H9 (cell line): ENCODE data around the gene SOX30. TPM values are rescaled to one million over a fixed set of nuclear protein-coding genes. Genes with fewer than 3 reads are reported as not detected.

Source experiments
- DNase-seq: peaks from one replicate; pipeline ENCODE4 v3.0.0-alpha.2; 2017
- H2AFZ ChIP-seq: one replicate; pipeline ENCODE4 v1.6.1; 2013; ENCODE audit warnings: mild to moderate bottlenecking, low read length, control low read depth, moderate library complexity
- H2AK5ac ChIP-seq: 2 replicates; pipeline ENCODE4 v1.6.1; 2013; ENCODE audit warnings: low read length, control low read depth, mixed read lengths; ENCODE audit not compliant: insufficient read length
- H2BK120ac ChIP-seq: one replicate; pipeline ENCODE4 v1.6.1; 2013; ENCODE audit warnings: low read depth, mild to moderate bottlenecking, low read length, control low read depth, inconsistent platforms; ENCODE audit not compliant: poor library complexity, severe bottlenecking
- H2BK12ac ChIP-seq: 2 replicates; pipeline ENCODE4 v1.6.1; 2013; ENCODE audit warnings: low read length, control low read depth, mixed read lengths, low read depth; ENCODE audit not compliant: insufficient read length
- H2BK15ac ChIP-seq: 2 replicates; pipeline ENCODE4 v1.6.1; 2013; ENCODE audit warnings: low read depth, low read length, control low read depth
- H2BK20ac ChIP-seq: one replicate; pipeline ENCODE4 v1.6.1; 2013; ENCODE audit warnings: low read depth, mild to moderate bottlenecking, low read length, control low read depth, inconsistent platforms; ENCODE audit not compliant: poor library complexity, severe bottlenecking
- H2BK5ac ChIP-seq: 2 replicates; pipeline ENCODE4 v1.6.1; 2013; ENCODE audit warnings: low read length, control low read depth, mixed read lengths; ENCODE audit not compliant: insufficient read length
- H3K14ac ChIP-seq: 2 replicates; pipeline ENCODE4 v1.6.1; 2013; ENCODE audit warnings: low read length, control low read depth; ENCODE audit not compliant: insufficient read depth
- H3K18ac ChIP-seq: 2 replicates; pipeline ENCODE4 v1.6.1; 2013; ENCODE audit warnings: low read depth, mild to moderate bottlenecking, mixed read lengths, low read length, control low read depth; ENCODE audit not compliant: insufficient read length
- H3K23ac ChIP-seq: 2 replicates; pipeline ENCODE4 v1.6.1; 2013; ENCODE audit warnings: low read length, control low read depth, mixed read lengths, low read depth; ENCODE audit not compliant: insufficient read length
- H3K23me2 ChIP-seq: 2 replicates; pipeline ENCODE4 v1.6.1; 2013; ENCODE audit warnings: low read depth, mild to moderate bottlenecking, mixed read lengths, low read length, control low read depth; ENCODE audit not compliant: insufficient read length, poor library complexity, severe bottlenecking
- H3K27ac ChIP-seq: 2 replicates; pipeline ENCODE4 v1.5.1; 2013; ENCODE audit warnings: low read length, control low read depth, mixed read lengths, low read depth; ENCODE audit not compliant: insufficient read length
- H3K27me3 ChIP-seq: 2 replicates; pipeline ENCODE4 v1.6.1; 2013; ENCODE audit warnings: low read length, control low read depth, inconsistent platforms; ENCODE audit not compliant: insufficient read depth
- H3K4ac ChIP-seq: 2 replicates; pipeline ENCODE4 v1.6.1; 2013; ENCODE audit warnings: low read depth, mild to moderate bottlenecking, control low read depth, inconsistent platforms, low read length, moderate library complexity
- H3K4me1 ChIP-seq: 2 replicates; pipeline ENCODE4 v1.6.1; 2013; ENCODE audit warnings: low read length, control low read depth, inconsistent platforms; ENCODE audit not compliant: insufficient read depth
- H3K4me2 ChIP-seq: 2 replicates; pipeline ENCODE4 v1.6.1; 2013; ENCODE audit warnings: low read length, control low read depth, mixed read lengths; ENCODE audit not compliant: insufficient read length, insufficient read depth
- H3K56ac ChIP-seq: 2 replicates; pipeline ENCODE4 v1.6.1; 2013; ENCODE audit warnings: low read depth, mild to moderate bottlenecking, mixed read lengths, low read length, control low read depth; ENCODE audit not compliant: insufficient read length
- H3K79me1 ChIP-seq: 2 replicates; pipeline ENCODE4 v1.6.1; 2013; ENCODE audit warnings: low read depth, mild to moderate bottlenecking, moderate library complexity, low read length, control low read depth, inconsistent platforms; ENCODE audit not compliant: insufficient read depth, poor library complexity, severe bottlenecking
- H3K79me2 ChIP-seq: 2 replicates; pipeline ENCODE4 v1.6.1; 2013; ENCODE audit warnings: low read length, control low read depth, inconsistent platforms; ENCODE audit not compliant: insufficient read depth
- H3K9ac ChIP-seq: 2 replicates; pipeline ENCODE4 v1.6.1; 2013; ENCODE audit warnings: low read length, control low read depth, mixed read lengths; ENCODE audit not compliant: insufficient read length; ENCODE audit errors: extremely low read depth
- H3K9me3 ChIP-seq: one replicate; pipeline ENCODE4 v1.6.1; 2013; ENCODE audit warnings: low read depth, low read length, inconsistent platforms; ENCODE audit not compliant: control insufficient read depth
- H3T11ph ChIP-seq: one replicate; pipeline ENCODE4 v1.6.1; 2013; ENCODE audit warnings: mild to moderate bottlenecking, low read length, control low read depth, inconsistent platforms
- H4K20me1 ChIP-seq: one replicate; pipeline ENCODE4 v1.6.1; 2013; ENCODE audit not compliant: control insufficient read depth, insufficient read length, insufficient read depth
- H4K5ac ChIP-seq: 2 replicates; pipeline ENCODE4 v1.6.1; 2013; ENCODE audit warnings: low read depth, mild to moderate bottlenecking, mixed read lengths, low read length, control low read depth; ENCODE audit not compliant: insufficient read length
- H4K8ac ChIP-seq: replicated peaks from 2 replicates; pipeline ENCODE4 v1.6.1; 2013; ENCODE audit warnings: low read length, control low read depth, mixed read lengths, low read depth; ENCODE audit not compliant: insufficient read length
- H4K91ac ChIP-seq: 2 replicates; pipeline ENCODE4 v1.6.1; 2013; ENCODE audit warnings: low read depth, mild to moderate bottlenecking, moderate library complexity, mixed read lengths, low read length, control low read depth; ENCODE audit not compliant: insufficient read length
- H3K27ac Mint-ChIP-seq, 3 experiments: 2 replicates in 2 of 3; 3 replicates in 1 of 3; pipeline ENCODE4 v1.8.0; 2020 to 2021; ENCODE audit warnings: mixed read lengths in 3 of 3, mild to moderate bottlenecking in 1 of 3, moderate library complexity in 1 of 3
- H3K27me3 Mint-ChIP-seq: 2 replicates; pipeline ENCODE4 v1.8.0; 2021; ENCODE audit warnings: low read depth, mild to moderate bottlenecking, moderate library complexity, mixed read lengths
- H3K36me3 Mint-ChIP-seq, 3 experiments: 2 replicates in 2 of 3; 3 replicates in 1 of 3; pipeline ENCODE4 v1.8.0; 2020 to 2021; ENCODE audit warnings: low read depth in 3 of 3, mixed read lengths in 3 of 3; ENCODE audit not compliant: insufficient read depth in 1 of 3
- H3K4me1 Mint-ChIP-seq, 2 experiments: 2 replicates each; pipeline ENCODE4 v1.8.0; 2020; ENCODE audit warnings: mixed read lengths in 2 of 2
- H3K4me3 Mint-ChIP-seq, 2 experiments: 2 replicates in 1 of 2; 3 replicates in 1 of 2; pipeline ENCODE4 v1.8.0; 2020 to 2021; ENCODE audit warnings: mild to moderate bottlenecking in 2 of 2, mixed read lengths in 2 of 2, moderate library complexity in 1 of 2
- H3K9me3 Mint-ChIP-seq, 2 experiments: 2 replicates in 1 of 2; 3 replicates in 1 of 2; pipeline ENCODE4 v1.8.0; 2020; ENCODE audit warnings: mild to moderate bottlenecking in 2 of 2, mixed read lengths in 2 of 2, moderate library complexity in 1 of 2
- CTCF ChIP-seq: fragments of 200-600 bp; sonication (generic); conservative IDR thresholded peaks from 3 replicates; pipeline ENCODE4 v1.8.0; 2021; ENCODE audit warnings: antibody characterized with exemption, mild to moderate bottlenecking
- WGBS: extraction: QIAGEN DNeasy Blood & Tissue Kit; methylation state at CpG from one replicate; pipeline ENCODE4 v1.1.7; 2013; ENCODE audit warnings: missing lambda C conversion rate, low lambda C conversion rate, mixed read lengths; ENCODE audit not compliant: insufficient read length; ENCODE audit errors: extremely low coverage; 5-methylcytosine and 5-hydroxymethylcytosine counted together
- total RNA-seq: library from RNA; stranded (reverse); gene quantifications from 2 replicates; pipeline ENCODE4 v1.2.1, GENCODE V29; 2021

SOX30 gene
- total RNA-seq, 1 experiment from 2014 or later: not detected

DNA sequence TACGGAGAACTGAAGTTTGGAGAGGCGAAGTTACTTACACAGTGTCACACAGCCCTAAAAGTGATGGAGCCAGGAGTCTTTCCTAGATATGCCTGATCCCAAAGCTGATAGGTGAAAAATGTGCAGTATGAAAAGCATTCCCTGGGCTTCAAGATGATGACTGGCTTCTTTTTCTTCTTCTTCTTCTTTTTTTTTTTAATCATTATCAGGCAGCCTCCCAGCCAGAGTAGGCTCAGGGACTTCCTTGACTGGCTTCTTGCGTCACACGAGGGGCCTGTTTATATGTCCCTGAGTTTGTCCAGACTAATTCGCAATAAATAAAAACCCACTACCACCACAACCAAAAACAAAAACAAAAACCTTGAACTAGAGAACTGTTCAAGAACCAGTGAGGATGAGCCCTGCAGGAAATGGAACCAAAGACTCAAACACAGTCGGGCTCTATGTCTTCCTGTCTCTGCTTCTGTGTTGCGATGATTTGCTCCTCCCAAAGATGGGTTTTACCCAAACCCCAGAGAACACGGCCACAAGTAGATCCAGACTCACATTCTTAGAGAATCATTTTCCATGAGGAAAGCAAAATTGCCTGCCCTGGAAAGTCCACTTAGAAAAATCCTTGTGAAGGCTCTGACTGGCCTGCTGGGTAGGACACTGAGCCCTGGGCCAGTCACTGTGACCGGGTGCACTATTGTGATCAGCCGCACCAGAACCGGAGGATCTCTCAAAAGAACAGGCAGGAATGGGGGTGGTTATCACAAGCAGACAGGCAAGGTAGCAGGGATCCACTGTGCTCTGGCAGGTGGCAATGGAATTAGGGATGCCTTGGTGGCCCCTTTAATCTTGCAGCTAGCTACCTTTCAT is 38.6 kb downstream of the SOX30 start:
- Histone ChIP-seq H2AFZ (no peak overlapping the region), H3K14ac (no peak overlapping the region), H3K23me2 (no peaks in the 10 kb centered on the region), H2AK5ac (no peak overlapping the region), H2BK12ac (no peak overlapping the region), H4K8ac (no peak overlapping the region), H4K20me1 (no peaks in the 10 kb centered on the region), H3K9me3 (no peaks in the 10 kb centered on the region), H2BK20ac (no peak overlapping the region), H3K56ac (no peak overlapping the region), H3K18ac (no peak overlapping the region), H2BK5ac (no peak overlapping the region), H2BK120ac (no peak overlapping the region), H4K5ac (no peak overlapping the region), H3K79me1 (no peaks in the 10 kb centered on the region), H3K79me2 (no peaks in the 10 kb centered on the region), H3K9ac (no peak overlapping the region), H2BK15ac (no peak overlapping the region), H3T11ph (no peak overlapping the region), H3K4me2 (no peak overlapping the region), H4K91ac (no peak overlapping the region), H3K27ac (no peak overlapping the region), H3K4me1 (no peaks in the 10 kb centered on the region), H3K27me3 (no peaks in the 10 kb centered on the region), H3K23ac (no peak overlapping the region), H3K4ac (no peak overlapping the region)
- Mint-ChIP-seq H3K9me3 (no peaks in the 10 kb centered on the region), H3K4me1 (no peaks in the 10 kb centered on the region), H3K27ac (no peak overlapping the region), H3K36me3 (no peaks in the 10 kb centered on the region), H3K27me3 (no peaks in the 10 kb centered on the region), H3K4me3 (no peak overlapping the region)
- WGBS: no CpG with 5 or more reads among the region's 11 CpGs
- no peak for DNase-seq
- no peak for TF ChIP-seq CTCF
